Natural killer cell (primary cell): Measurements from ENCODE around the gene BOD1. TPM values are rescaled to one million over a fixed set of nuclear protein-coding genes. Genes with fewer than 3 reads are reported as not detected.

Experiments used
- ATAC-seq, 3 donors: fragments of 150-1000 bp in 2 of 3; fragments of 200-7000 bp in 1 of 3; cut with Tn5 transposase; 1 replicate in 1 of 3; 2 replicates in 2 of 3; pipeline ENCODE4 v1.10.0; 2021; ENCODE audit warnings: mild to moderate bottlenecking in 2 of 3, moderate library complexity in 2 of 3
- DNase-seq, 2 donors: peaks; one replicate each; pipeline versions ENCODE4 v3.0.0 to v3.0.0-alpha.2; 2013 to 2021; ENCODE audit warnings: mixed read lengths in 1 of 2
- H3K27ac ChIP-seq: one replicate; pipeline ENCODE4 v1.5.1; 2013; ENCODE audit warnings: mild to moderate bottlenecking, low read length
- H3K27me3 ChIP-seq: one replicate; pipeline ENCODE4 v1.6.1; 2013; ENCODE audit warnings: low read length; ENCODE audit not compliant: control insufficient read depth, insufficient read depth
- H3K36me3 ChIP-seq: one replicate; pipeline ENCODE4 v1.6.1; 2013; ENCODE audit warnings: low read length; ENCODE audit not compliant: control insufficient read depth, insufficient read depth
- H3K4me1 ChIP-seq: one replicate; pipeline ENCODE4 v1.6.1; 2013; ENCODE audit warnings: low read length; ENCODE audit not compliant: control insufficient read depth, insufficient read depth
- H3K4me3 ChIP-seq: one replicate; pipeline ENCODE4 v1.5.1; 2013; ENCODE audit warnings: low read length
- H3K9me3 ChIP-seq: one replicate; pipeline ENCODE4 v1.6.1; 2013; ENCODE audit warnings: low read length; ENCODE audit not compliant: control insufficient read depth, insufficient read depth
- H3K27ac Mint-ChIP-seq, 2 donors: one replicate each; pipeline ENCODE4 v1.8.0; 2022; ENCODE audit warnings: mild to moderate bottlenecking in 2 of 2, mixed read lengths in 2 of 2, moderate library complexity in 1 of 2
- H3K27me3 Mint-ChIP-seq, 2 donors: one replicate each; pipeline ENCODE4 v1.8.0; 2022; ENCODE audit warnings: low read depth in 2 of 2, mixed read lengths in 2 of 2
- H3K36me3 Mint-ChIP-seq: one replicate; pipeline ENCODE4 v1.8.0; 2022; ENCODE audit warnings: mixed read lengths
- H3K4me1 Mint-ChIP-seq, 2 donors: one replicate each; pipeline ENCODE4 v1.8.0; 2022; ENCODE audit warnings: mixed read lengths in 2 of 2
- H3K4me3 Mint-ChIP-seq: one replicate; pipeline ENCODE4 v1.8.0; 2022; ENCODE audit warnings: mild to moderate bottlenecking, moderate library complexity, mixed read lengths
- H3K9me3 Mint-ChIP-seq, 2 donors: one replicate each; pipeline ENCODE4 v1.8.0; 2022; ENCODE audit warnings: mixed read lengths in 2 of 2
- WGBS: methylation state at CpG from one replicate; pipeline ENCODE4 v1.1.7; 2013; ENCODE audit warnings: missing lambda C conversion rate; ENCODE audit not compliant: insufficient coverage; 5-methylcytosine and 5-hydroxymethylcytosine counted together
- intact Hi-C: fragments of 100-400 bp; cut with micrococcal nuclease; formaldehyde crosslinking; loops from one replicate; pipeline ENCODE4 v1.14.2; 2022
- total RNA-seq, 4 donors: library from RNA; stranded (reverse); fragments of 120-200 nt in 1 of 4; gene quantifications; one replicate each; pipeline versions ENCODE4 v1.2.3 to v1.2.4, GENCODE V29; 2013 to 2022
- TF ChIP-seq, protein P1 (sequence below): fragments of 200-600 bp; IDR thresholded peaks from one replicate; pipeline ENCODE4 v1.8.0; 2022; ENCODE audit warnings: antibody characterized with exemption

Gene BOD1
- total RNA-seq, 3 donors from 2014 or later (not counting 1 experiment from before 2014, with no cell fraction given): 11.0 to 19.9 (median 16.6) TPM

DNA sequence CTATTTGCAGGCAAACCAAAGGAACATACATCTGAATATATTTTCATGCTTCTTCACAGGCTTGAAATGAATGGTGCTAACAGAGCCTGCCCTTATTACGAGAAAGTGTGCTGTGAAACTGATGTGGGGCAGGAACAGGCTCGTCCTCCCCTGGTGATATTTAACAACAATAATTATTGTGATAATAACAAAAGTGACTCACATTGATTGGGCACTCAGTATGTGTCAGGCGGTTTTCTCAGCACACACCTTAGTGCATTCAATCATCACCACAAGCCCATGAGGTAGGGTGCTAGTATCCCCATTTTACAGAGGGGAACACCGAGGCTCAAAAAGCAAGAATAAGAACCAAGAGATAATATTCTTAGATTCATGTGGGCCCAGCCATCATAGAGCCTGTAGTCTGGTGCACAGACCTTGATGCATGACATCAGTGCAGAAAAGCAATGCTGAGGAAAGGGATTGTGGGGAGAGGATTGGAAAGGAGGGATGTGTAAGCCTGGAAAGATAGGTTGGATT is 18.1 kb upstream of the BOD1 start:
- no peaks in the 10 kb centered on the region for H3K4me1 Mint-ChIP-seq
- no peak overlapping the region for H3K4me3 Mint-ChIP-seq
- no peaks in the 10 kb centered on the region for H3K9me3 Mint-ChIP-seq
- Histone ChIP-seq H3K36me3 (no peaks in the 10 kb centered on the region), H3K27me3 (no peaks in the 10 kb centered on the region), H3K9me3 (no peaks in the 10 kb centered on the region), H3K4me3 (no peak overlapping the region), H3K27ac (no peak overlapping the region), H3K4me1 (no peaks in the 10 kb centered on the region)
- H3K27ac Mint-ChIP-seq: no peak overlapping the region
- H3K36me3 Mint-ChIP-seq: no peaks in the 10 kb centered on the region
- 83% methylated on average over 3 of the region's 4 CpGs for WGBS
- DNase-seq: no peak
- H3K27me3 Mint-ChIP-seq: peaks cover 0 to 5% of the 10 kb centered on the region in 2 donors
- no peak for ATAC-seq
- TF ChIP-seq, protein P1, sequence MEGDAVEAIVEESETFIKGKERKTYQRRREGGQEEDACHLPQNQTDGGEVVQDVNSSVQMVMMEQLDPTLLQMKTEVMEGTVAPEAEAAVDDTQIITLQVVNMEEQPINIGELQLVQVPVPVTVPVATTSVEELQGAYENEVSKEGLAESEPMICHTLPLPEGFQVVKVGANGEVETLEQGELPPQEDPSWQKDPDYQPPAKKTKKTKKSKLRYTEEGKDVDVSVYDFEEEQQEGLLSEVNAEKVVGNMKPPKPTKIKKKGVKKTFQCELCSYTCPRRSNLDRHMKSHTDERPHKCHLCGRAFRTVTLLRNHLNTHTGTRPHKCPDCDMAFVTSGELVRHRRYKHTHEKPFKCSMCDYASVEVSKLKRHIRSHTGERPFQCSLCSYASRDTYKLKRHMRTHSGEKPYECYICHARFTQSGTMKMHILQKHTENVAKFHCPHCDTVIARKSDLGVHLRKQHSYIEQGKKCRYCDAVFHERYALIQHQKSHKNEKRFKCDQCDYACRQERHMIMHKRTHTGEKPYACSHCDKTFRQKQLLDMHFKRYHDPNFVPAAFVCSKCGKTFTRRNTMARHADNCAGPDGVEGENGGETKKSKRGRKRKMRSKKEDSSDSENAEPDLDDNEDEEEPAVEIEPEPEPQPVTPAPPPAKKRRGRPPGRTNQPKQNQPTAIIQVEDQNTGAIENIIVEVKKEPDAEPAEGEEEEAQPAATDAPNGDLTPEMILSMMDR: no peak
- intact Hi-C loops: no loop called here

DNA sequence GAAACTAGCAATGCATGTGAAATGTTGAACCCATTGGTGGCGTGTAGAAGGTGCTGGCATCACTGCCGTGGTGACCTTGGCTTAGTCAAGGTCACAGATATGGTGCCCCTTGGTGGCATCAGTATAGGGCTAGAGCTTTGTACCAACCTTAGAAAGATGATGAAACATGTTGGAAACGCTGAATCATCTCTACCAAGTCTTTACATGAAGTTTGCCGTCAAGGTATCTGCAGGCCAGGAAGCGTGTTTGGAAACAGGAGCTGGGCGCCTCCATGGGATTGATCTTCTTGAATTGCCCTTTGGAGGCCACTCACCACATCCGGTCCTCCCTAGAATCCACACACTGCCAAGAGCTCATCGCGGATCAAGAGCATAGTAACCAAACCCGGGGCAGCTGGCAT is 16.9 kb upstream of the BOD1 start:
- TF ChIP-seq, protein P1: no peak
- intact Hi-C loops: no loop called here
- Mint-ChIP-seq H3K27ac (no peak overlapping the region), H3K4me1 (no peaks in the 10 kb centered on the region), H3K27me3 (peaks cover 5 to 6% of the 10 kb centered on the region in 2 donors), H3K9me3 (no peaks in the 10 kb centered on the region), H3K4me3 (no peak overlapping the region), H3K36me3 (no peaks in the 10 kb centered on the region)
- Histone ChIP-seq H3K36me3 (no peaks in the 10 kb centered on the region), H3K9me3 (no peaks in the 10 kb centered on the region), H3K27ac (no peak overlapping the region), H3K27me3 (no peaks in the 10 kb centered on the region), H3K4me3 (no peak overlapping the region), H3K4me1 (no peaks in the 10 kb centered on the region)
- ATAC-seq: no peak
- 88% methylated on average over 10 of the region's 10 CpGs for WGBS
- DNase-seq: no peak

DNA sequence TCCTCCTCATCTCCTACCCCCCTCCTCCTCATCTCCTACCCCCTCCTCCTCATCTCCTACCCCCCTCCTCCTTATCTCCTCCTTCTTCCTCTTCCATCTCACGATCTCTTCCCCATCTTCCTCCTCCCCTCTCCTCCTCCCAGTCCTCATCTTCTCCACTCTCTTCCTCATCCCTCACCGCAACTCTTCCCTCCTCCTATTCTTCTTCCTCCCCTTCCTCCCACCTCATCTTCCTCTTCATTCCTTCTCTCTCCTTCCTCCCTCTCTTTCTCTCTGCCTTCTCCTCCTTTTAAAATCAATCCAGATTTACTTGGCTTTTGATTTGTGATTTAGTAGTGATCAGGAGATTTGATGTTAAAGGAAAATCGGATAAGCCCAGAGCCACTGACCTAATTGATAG is 15.0 kb upstream of the BOD1 start:
- no peaks in the 10 kb centered on the region for H3K4me1 ChIP-seq
- DNase-seq (no peak), ATAC-seq (no peak)
- Mint-ChIP-seq H3K27ac (no peak overlapping the region), H3K4me3 (no peak overlapping the region), H3K27me3 (peaks cover 6 to 8% of the 10 kb centered on the region in 2 donors), H3K36me3 (no peaks in the 10 kb centered on the region), H3K4me1 (no peaks in the 10 kb centered on the region), H3K9me3 (no peaks in the 10 kb centered on the region)
- H3K27ac ChIP-seq: no peak overlapping the region
- no peaks in the 10 kb centered on the region for H3K27me3 ChIP-seq
- TF ChIP-seq, protein P1: no peak
- WGBS: 47% methylated on average over 2 of the region's 3 CpGs
- no peaks in the 10 kb centered on the region for H3K9me3 ChIP-seq
- intact Hi-C loops: no loop called here
- H3K36me3 ChIP-seq: no peaks in the 10 kb centered on the region
- H3K4me3 ChIP-seq: no peak overlapping the region

DNA sequence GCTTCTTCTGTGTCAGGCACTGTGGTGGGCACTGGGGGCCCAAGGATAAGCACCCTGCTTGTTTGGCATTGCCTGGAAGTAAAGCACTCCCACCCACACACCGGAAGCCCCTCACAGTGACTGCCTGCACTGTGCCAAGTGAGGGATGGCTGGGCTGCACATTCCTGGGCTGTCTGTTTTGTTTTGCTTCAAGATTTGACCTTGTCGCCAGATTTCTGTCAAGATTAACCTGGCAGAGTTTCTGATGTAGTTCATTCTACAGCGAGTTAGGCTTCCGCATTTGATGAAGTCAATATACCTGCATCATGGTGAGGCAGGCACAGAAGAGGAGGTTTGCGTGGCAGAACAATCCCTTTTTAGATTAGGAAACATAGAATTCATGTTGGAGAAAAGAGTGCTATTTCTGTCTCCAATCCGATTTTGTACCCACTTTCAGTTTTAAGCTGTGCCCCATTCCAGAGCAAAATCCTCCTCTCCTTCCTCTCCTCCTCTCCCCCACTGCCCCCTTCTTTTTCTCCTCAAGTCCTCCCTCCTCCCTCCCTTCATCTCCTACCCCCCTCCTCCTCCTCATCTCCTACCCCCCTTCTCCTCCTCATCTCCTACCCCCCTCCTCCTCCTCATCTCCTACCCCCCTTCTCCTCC is 14.4 kb upstream of the BOD1 start:
- Mint-ChIP-seq H3K27ac (no peak overlapping the region), H3K27me3 (peaks cover 6 to 8% of the 10 kb centered on the region in 2 donors), H3K4me1 (no peaks in the 10 kb centered on the region), H3K36me3 (no peaks in the 10 kb centered on the region), H3K4me3 (no peak overlapping the region), H3K9me3 (no peaks in the 10 kb centered on the region)
- TF ChIP-seq, protein P1: no peak
- no peaks in the 10 kb centered on the region for H3K36me3 ChIP-seq
- no peaks in the 10 kb centered on the region for H3K27me3 ChIP-seq
- H3K4me3 ChIP-seq: no peak overlapping the region
- 76% methylated on average over 6 of the region's 6 CpGs for WGBS
- ATAC-seq (no peak), DNase-seq (no peak)
- H3K9me3 ChIP-seq: no peaks in the 10 kb centered on the region
- intact Hi-C loops: no loop called here
- no peaks in the 10 kb centered on the region for H3K4me1 ChIP-seq
- H3K27ac ChIP-seq: no peak overlapping the region
